HG02588 (cell line): ENCODE data around the gene KPRP.

Experiments
- ATAC-seq: cut with Tn5 transposase; IDR thresholded peaks from one replicate; pipeline ENCODE4 v1.9.1; 2021; ENCODE audit warnings: mild to moderate bottlenecking, moderate library complexity; ENCODE audit not compliant: unreplicated experiment

The KPRP gene, protein sequence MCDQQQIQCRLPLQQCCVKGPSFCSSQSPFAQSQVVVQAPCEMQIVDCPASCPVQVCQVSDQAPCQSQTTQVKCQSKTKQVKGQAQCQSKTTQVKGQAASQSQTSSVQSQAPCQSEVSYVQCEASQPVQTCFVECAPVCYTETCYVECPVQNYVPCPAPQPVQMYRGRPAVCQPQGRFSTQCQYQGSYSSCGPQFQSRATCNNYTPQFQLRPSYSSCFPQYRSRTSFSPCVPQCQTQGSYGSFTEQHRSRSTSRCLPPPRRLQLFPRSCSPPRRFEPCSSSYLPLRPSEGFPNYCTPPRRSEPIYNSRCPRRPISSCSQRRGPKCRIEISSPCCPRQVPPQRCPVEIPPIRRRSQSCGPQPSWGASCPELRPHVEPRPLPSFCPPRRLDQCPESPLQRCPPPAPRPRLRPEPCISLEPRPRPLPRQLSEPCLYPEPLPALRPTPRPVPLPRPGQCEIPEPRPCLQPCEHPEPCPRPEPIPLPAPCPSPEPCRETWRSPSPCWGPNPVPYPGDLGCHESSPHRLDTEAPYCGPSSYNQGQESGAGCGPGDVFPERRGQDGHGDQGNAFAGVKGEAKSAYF

DNA sequence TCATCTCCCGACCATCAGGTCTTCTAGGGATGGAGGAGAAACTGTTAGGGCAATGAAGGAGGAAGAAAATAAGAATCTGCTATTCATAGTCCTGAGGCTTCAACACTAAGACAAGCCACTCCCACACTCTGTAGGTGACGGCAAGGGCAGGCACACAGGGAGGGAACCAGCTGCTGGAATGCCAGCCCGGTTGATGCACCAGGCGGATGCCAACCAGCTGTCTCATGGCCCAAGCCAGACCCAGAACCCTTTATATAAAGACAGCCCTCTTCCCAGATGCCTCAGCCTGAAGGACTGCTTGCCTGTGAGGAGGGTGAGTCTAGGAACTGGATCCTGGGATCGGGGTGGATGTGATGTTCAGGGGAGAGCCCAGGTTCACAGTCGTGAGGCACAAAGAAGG is at the start of gene KPRP:
Gene KPRP, plus strand, starts transcription at position 279 of the 400 bp plus-strand sequence. CDS start 1,564 bp downstream, outside the sequence.
- no peak for ATAC-seq

- ATAC-seq: no peak
Measured at GRCh38 chr1:152718238-152718637, 39.6 kb upstream of the KPRP start.

DNA sequence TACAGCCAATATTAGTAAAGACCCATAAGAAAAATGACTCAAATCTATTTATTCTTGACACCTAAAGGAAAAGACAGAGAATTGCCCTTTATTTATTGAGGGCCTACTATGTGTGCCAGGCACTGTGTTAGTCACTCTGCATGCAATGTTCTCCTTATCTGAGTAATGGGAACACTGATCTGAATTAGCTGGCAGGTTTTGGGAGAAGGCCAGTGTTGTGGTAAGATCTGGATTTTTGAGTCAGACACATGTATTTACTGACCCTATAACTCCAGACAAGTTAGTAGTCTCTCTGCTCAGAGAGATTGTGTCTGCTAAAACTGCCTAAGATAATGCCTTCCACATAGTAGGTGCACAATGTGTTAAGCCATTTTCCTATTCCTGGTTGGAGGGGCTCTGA is 32.6 kb upstream of the KPRP start:
- no peak for ATAC-seq

DNA sequence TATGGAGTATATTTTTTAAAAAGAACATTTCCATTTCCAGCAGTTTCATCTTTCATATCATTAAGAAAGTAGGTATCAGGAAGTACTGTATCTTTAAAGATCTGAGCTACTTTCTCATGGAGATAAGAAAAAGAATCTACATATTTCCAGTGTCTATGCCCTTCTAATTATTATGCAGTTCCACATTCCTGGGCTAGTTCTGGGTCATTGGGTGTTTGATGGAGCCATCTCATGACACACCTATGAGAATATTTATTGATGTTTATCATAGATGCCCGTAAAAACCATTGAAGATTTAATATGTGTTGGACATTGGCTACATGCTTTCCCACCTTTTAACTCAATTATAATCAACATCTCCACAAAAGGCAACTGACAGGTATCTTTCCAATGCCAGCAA is 28.8 kb upstream of the KPRP start:
- ATAC-seq: no peak

DNA sequence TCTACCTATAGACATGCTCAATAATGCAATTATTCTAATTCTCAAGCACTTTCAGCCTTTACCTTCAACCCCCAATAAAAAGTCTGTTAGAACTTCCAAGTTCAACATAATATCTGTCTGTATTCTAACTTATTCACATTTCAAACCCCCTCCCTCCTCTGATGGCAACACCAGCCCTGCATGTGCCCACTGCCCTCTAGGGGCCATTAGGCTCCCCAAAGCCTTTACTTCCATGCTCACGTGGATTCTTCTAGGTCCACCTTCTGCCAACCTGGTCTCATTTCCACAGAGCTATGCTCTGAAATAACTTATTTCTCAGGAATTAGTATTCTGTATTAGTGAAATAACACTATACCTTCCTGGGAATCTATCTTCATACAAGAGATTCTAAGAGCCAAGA is 22.2 kb upstream of the KPRP start:
- no peak for ATAC-seq

DNA sequence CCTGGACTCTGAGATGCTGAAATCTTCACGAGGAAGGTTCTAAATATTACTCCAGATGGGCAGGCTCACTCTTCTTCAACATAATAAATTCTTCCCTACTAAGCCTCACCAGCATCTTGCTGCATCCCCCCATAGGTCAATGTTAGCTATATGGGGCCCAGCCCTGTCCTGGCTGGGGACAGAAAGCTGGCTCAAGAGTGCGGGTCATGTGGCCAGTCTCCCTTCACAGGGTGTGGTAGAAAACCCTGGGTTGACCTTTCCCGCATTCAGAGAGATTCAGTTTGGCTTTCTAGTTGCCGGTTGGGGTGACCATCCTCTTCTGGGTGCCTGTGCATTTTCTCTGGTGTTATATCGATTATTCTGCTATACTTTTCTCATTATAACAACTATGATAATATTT is 19.8 kb upstream of the KPRP start:
- no peak for ATAC-seq

- ATAC-seq: no peak
Measured at GRCh38 chr1:152739841-152740240, 18.0 kb upstream of the KPRP start.

DNA sequence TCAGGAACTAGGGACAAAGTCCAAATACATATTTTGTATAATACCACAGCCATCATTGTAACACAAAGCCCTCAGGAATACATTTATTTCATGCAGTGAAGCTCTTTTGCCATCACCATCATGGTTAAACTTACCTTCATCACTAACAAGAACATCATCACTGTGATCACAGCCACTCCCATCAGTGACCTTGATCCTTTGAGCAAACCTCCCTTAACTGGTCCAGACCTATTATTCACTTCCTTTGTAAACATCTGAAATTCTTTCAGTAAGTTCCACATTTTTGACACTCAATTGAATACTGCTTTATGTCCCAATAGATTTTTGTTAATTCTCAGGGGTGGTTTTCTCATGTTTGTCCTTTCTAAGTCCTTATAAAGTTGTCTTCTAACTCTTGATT is 16.2 kb upstream of the KPRP start:
- no peak for ATAC-seq

DNA sequence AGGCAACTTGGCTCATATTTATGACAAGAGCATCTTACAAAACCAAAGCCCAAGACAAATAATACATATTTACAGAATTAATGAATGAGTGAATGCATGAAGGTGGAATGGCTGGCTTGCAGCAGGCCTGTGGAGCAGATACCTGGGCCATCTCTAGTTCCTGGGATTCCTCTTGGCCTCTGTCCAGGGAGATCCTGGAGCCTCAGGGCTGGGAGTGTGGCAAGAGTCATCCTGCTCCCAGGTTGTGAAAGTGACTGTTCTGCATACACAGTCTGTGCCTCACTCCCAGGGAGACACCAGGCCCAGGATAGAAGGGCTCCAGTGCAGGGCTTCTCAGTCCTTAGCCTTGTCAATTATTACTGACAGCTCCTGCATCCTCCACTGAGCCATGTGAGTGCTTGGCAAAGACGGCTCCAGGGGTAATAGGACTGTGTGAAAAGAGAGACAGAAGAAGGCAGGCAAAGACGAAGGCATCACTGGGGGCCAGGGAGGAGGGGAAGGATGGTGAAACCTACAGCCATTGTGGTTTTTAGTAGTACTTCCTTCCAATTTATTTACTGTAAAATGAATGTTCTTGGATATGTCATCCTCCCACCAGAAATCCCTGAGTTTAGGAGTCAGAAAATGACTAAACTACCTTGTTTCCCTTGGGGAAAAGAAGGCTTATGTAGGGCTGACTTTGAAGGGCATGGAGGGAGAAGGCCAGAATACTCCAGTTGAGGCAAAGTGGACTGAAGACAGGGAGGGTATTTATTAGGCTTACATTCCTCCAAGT is 14.3 kb upstream of the KPRP start:
- no peak for ATAC-seq

- ATAC-seq: no peak
Measured at GRCh38 chr1:152745289-152745704, 12.5 kb upstream of the KPRP start.

DNA sequence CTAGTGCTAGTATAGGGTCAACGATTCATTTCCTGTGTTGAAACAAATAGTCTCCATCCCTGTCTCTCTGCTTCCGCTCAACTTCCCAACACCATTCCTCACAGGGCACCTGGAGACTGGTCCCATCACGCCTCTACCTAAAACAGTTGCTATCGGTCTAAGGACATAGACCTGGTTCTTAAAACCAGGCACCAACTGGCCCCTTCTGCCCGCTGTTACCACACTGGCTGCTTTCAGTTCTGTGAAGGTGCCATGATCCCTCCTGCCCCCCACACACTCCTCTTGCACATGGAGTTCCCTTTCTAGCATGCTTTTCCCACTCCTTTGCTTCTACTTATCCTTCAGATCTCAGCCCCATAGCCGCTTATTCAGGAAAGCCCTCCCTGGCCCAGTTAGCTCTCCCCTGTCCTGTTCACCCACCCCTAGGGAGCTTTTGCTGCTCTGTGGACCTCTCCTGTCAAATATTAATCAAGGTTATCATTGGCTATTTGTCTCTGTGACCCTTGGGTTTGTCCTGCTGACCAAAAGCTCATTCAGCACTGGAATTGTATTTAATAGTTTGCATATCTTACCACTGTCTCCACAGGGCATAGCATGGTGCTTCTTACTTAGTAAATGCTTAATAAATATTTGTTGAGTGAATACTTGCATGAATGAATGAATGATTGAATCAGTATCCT is 11.9 kb upstream of the KPRP start:
- ATAC-seq: no peak

- no peak for ATAC-seq
Measured at GRCh38 chr1:152747831-152748230, 10.0 kb upstream of the KPRP start.

DNA sequence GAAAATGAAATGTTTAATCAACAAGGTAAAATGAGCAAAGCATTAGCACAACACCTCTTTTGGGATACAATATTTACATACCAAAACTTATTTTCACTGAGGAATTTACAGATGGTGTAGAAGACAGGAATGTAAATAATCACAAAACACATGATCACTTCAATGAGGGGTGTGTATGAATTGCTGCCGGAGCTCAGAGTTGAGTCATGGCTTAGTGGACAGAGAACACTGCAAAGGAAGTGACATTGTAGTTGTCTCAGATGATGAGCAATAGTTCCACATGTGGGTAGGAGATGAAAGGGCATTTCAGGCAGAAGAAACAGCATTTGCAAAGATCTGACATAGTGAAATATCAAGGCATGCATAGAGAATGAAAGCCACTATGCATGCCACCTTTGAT is 5.6 kb upstream of the KPRP start:
- ATAC-seq: no peak

GRCh38 chr1:152753586-152753985 is 4.2 kb upstream of the KPRP start:
- no peak for ATAC-seq

DNA sequence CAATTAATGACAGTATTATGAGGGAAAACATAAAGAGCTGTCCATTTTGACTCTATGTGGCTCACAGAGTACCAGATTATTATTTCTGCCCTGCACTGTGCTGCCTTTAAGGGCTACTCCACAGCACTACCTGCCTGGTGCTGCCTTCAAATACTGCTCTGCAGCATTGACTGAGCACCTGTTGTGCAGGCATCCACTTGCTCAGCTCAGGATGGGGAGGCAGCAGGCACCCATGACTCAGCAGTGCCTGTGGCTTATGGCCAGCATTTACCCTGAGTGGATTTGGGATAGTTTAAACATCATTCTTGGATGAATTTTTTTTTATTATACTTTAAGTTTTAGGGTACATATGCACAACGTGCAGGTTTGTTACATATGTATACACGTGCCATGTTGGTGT is 953 bp upstream of the KPRP start:
- ATAC-seq: no peak

DNA sequence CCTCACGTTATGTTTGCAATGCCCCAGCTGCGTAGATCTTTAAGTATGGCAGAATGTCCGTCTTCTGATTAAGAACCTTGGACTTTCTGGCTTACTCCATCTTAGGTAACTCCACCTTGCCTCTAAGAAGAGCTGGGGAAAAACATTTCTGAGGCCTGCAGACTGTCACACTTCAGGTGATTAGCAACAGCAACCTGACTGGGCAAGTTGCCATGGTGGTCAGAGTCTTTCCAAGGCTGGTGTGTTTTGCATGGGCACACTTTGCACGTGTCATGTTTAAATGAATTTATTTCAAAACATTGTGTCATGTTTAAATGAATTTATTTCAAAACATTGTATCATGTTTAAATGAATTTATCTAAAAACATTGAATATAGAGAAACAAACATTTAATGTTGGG is 811 bp downstream of the KPRP start:
- ATAC-seq: no peak

- ATAC-seq: no peak
Measured at GRCh38 chr1:152759453-152760173, 1.8 kb downstream of the KPRP start.

GRCh38 chr1:152760551-152761190 is 2.8 kb downstream of the KPRP start:
- no peak for ATAC-seq

DNA sequence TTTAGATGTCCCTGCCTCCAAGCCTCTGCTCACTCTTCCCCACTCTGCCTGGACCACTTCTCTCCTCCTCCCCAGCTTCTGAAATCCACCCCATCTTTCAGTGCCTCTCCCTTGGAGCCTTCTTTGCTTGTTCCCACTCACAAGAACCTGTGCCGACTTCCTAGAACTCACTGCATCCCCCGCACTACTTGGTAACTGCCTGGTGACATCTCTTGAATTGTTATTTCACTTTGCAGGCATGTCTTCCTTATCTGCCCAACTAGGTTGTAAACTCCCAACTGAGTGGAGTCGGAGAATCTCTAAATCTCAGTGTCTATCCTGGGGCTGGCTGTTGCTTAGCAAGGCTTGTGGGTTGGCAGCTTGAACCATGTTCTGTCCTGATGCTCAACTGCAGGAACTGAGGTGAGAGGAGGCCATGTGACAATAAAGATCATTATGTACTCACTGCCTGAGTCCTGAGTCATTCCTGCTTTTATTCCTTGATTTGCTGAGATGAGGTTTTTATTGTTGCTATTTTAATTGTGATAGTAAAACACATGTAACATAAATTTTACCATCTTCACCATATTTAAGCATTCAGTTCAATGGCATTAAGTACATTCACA is 3.9 kb downstream of the KPRP start:
- no peak for ATAC-seq
